ENCODE results near the gene PEX14.

The PEX14 gene

DNA sequence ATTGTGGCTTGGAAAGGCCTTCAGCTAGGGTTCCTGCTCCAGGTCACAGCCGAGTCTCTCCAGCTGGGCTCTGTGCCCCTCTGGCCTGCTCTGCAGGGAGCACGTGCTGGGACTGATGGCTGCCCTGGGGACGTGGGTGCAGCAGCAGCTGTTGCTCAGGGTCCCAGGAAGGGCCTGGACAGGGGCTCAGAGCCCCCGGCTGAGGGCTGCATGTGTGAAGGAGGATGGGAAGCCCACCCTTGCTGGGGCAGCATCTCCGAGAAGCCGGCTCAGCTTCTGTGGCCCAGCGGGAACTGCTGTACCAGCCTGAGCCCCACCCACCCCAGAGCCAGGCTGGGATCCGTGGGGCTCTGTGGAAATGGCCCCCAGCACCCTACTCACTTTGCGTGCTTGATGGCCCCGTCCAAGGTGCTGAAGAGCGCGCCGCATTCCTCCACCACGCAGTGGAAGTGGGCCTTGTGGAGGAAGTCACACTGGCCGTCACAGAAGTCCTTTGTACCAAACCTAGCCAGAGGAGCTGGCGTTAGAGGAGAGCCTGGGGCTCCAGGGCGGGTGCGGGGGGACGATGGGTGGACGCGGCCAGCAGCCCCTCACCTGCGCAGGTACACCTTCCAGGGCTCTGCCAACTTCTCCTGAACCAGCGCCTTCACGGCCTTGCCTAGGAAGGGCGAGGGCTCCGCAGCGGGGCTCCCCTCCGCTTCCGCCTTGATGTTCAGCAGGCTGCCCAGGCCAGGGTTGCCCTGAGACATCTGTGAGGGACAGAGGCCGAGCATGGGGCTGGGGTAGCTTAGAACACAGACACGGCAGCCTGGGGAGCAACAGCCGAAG lies 174.2 kb downstream of the PEX14 start:
- no peak overlapping the region for H3K4me3 ChIP-seq (ENCODE audit: low read depth, low read length)
- no peak for DNase-seq (ENCODE audit: low read depth)
- in situ Hi-C loops (cut with HindIII; ENCODE audit: low sequenced_read_pairs) = no loop called here
- TF ChIP-seq, protein P1, sequence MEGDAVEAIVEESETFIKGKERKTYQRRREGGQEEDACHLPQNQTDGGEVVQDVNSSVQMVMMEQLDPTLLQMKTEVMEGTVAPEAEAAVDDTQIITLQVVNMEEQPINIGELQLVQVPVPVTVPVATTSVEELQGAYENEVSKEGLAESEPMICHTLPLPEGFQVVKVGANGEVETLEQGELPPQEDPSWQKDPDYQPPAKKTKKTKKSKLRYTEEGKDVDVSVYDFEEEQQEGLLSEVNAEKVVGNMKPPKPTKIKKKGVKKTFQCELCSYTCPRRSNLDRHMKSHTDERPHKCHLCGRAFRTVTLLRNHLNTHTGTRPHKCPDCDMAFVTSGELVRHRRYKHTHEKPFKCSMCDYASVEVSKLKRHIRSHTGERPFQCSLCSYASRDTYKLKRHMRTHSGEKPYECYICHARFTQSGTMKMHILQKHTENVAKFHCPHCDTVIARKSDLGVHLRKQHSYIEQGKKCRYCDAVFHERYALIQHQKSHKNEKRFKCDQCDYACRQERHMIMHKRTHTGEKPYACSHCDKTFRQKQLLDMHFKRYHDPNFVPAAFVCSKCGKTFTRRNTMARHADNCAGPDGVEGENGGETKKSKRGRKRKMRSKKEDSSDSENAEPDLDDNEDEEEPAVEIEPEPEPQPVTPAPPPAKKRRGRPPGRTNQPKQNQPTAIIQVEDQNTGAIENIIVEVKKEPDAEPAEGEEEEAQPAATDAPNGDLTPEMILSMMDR (IDR thresholded peaks at IDR 0.05; ENCODE audit: low read depth, low read length, missing control alignments) = no peak

DNA sequence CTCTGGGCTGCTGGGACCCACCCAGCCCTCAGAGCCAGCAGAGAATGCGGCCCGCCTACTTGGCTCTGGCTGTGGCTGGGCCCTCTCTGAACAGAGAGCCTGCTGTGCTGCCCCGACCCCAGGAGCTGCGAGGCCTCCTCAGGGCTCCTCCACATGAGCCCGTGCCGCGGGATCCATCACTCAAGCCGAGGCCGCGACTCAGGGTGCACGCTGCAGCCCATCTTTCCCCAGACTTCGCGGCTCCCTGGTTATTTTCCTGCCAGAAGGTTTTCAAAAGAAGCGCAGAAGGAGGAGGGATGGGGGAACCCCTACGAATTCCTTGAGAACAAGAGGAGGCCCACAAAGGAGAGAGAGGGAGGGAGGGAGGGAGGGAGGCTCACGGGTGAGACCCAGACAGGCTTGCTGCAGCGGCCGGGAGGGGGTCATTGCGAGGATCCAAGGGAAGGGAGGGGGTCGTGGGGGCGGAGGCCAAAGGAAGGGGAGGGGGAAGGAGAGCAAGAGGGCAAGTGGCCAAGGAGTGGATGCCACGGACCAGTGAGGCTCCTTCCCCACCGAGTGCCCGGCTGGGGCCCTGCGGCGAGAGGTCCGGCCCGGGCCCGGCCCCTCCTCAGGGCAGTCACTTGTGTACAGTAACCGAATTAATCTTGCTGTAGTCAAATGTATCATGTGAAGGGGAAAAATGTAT lies 174.9 kb downstream of the PEX14 start:
- H3K4me3 ChIP-seq (ENCODE audit: low read depth, low read length) = no peak overlapping the region
- no peak for DNase-seq (ENCODE audit: low read depth)
- TF ChIP-seq, protein P1 (IDR thresholded peaks at IDR 0.05; ENCODE audit: low read depth, low read length, missing control alignments) = no peak
- in situ Hi-C loops (cut with HindIII; ENCODE audit: low sequenced_read_pairs) = loop anchor here (5.0 kb wide), 1 partner anchor 68 kb away; no protein-coding TSS in a partner anchor

DNA sequence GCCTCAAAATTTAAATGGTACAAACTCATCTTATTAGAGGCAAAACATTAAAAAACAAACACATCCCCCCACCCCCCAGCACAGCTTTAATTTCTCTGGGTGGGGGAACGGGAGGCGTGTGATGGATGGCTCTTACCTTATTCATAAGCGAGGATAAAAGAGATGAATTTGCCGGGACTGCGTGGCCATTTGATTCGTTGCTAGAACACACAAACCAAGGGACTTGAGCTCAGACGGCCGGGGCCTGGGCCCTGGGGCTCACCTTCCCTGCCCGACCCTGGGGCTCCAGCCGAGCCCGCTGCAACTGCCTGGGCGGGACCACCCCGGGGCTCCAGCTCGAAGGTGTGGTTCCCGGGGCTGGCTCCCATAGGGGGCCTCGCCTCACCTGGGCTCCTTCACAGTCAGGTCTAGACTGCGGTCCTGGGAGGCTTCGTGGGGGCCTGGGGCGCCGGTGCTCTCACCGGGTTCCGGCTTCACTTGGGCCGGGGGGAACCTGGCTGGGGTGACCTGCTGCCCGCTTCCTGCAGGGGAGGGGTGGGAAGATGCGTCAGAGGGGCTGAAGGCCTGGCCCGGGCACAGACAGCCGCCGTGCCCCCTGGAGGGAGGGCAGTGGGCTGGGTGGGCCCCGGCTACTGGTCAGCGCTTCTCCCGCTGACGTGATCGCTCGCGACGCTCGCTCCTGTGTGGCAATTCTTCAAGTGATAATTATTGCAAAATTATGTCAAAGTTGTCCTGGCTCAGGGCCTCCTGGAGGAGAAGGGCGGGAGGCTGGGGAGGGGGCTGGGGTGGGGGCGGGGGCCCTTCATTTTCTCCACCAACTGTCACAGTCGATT lies 176.0 kb downstream of the PEX14 start:
- DNase-seq (ENCODE audit: low read depth) = no peak
- TF ChIP-seq, protein P1 (IDR thresholded peaks at IDR 0.05; ENCODE audit: low read depth, low read length, missing control alignments) = no peak
- in situ Hi-C loops (cut with HindIII; ENCODE audit: low sequenced_read_pairs) = loop anchor here (5.0 kb wide), 1 partner anchor 67 kb away; no protein-coding TSS in a partner anchor
- no peak overlapping the region for H3K4me3 ChIP-seq (ENCODE audit: low read depth, low read length)

DNA sequence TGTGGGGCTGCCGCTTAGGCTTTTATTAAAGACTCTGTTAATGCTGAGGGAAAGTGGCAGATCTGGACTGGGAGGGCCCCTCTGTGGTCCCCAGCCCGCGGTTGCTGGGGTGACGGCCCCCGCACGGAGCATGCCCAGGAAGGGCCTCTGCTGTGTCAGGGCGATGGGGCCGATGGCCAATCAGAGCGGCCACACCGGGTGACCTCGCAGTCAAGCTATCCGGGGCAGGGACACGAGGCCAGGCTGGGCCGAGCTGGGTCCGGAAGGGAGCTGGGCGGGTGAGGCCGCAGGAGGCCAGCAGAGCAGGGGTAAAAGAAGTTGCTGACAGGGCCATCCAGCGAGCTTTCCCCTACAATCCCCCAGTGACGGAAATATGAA lies 176.6 kb downstream of the PEX14 start:
- no peak overlapping the region for H3K4me3 ChIP-seq (ENCODE audit: low read depth, low read length)
- in situ Hi-C loops (cut with HindIII; ENCODE audit: low sequenced_read_pairs) = loop anchor here (5.0 kb wide), 1 partner anchor 66 kb away; no protein-coding TSS in a partner anchor
- TF ChIP-seq, protein P1 (IDR thresholded peaks at IDR 0.05; ENCODE audit: low read depth, low read length, missing control alignments) = no peak
- DNase-seq (ENCODE audit: low read depth) = no peak

DNA sequence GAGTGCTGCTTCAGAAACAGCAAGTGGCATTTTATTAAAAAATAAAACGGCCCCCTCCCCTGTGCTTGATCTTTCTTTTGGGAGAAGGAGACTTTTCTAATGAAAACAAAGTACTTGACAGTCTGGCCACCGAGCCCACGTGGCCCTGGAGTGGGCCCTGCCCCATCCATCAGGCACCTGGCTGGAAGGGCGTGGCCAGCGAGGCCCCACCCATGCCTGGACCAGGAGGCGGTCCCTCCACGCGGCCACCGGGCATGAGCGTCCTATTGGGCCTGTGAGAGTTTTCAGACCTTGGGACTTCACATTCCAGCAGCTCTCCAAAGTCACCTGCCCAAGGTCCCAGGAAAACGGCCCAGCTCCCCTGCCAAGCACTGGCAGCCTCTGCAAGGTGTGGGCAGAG lies 177.0 kb downstream of the PEX14 start:
- TF ChIP-seq, protein P1 (IDR thresholded peaks at IDR 0.05; ENCODE audit: low read depth, low read length, missing control alignments) = no peak
- no peak for DNase-seq (ENCODE audit: low read depth)
- no peak overlapping the region for H3K4me3 ChIP-seq (ENCODE audit: low read depth, low read length)

DNA sequence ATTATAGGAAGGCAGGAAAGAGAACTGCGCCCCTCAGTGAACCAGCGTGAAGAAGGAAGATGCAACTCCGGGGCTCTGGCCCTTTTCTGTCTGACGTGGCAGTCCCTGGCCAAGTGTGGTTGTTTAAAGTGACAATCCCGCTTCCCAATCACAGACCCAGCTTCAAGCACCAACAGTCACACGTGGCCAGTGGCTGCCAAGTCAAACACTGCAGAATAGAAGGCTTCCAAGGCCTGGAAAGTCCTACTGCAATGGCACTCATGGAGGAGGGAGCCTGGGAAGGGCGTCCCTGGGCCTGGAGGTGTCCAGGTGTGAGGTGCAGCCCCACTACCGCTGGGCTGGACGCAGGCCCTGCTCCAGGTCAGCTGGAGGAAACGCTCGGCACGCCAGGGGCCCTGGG lies 177.9 kb downstream of the PEX14 start:
- TF ChIP-seq, protein P1 (IDR thresholded peaks at IDR 0.05; ENCODE audit: low read depth, low read length, missing control alignments) = no peak
- no peak for DNase-seq (ENCODE audit: low read depth)
- H3K4me3 ChIP-seq (ENCODE audit: low read depth, low read length) = no peak overlapping the region
- in situ Hi-C loops (cut with HindIII; ENCODE audit: low sequenced_read_pairs) = loop anchor here (5.0 kb wide), 1 partner anchor 65 kb away; no protein-coding TSS in a partner anchor

More for the DNA sequence above, 177.0 kb downstream of the PEX14 start:
- in situ Hi-C loops (cut with HindIII; ENCODE audit: low sequenced_read_pairs) = loop anchor here (5.0 kb wide), 1 partner anchor 66 kb away; no protein-coding TSS in a partner anchor
